DOHH2 (cell line): ENCODE measurements around the gene TMEM165.

Source experiments
- H3F3A ChIP-seq: fragments of 200-600 bp; sonication (generic), shearing (Covaris generic); 2 replicates; pipeline ENCODE4 v1.6.0; 2016; ENCODE audit warnings: antibody characterized with exemption, mild to moderate bottlenecking; ENCODE audit not compliant: control insufficient read depth, insufficient read depth
- H3K27ac ChIP-seq: fragments of 200-600 bp; sonication (generic); 2 replicates; pipeline ENCODE4 v1.5.1; 2014; ENCODE audit warnings: low read depth, mild to moderate bottlenecking, low read length, moderate library complexity
- H3K27me3 ChIP-seq: fragments of 200-600 bp; sonication (generic); 2 replicates; pipeline ENCODE4 v1.6.1; 2014; ENCODE audit warnings: mild to moderate bottlenecking, low read length, mixed read lengths; ENCODE audit not compliant: control insufficient read depth
- H3K36me3 ChIP-seq: fragments of 200-600 bp; sonication (generic); 2 replicates; pipeline ENCODE4 v1.6.1; 2014; ENCODE audit warnings: mild to moderate bottlenecking, low read length, moderate library complexity, mixed read lengths; ENCODE audit not compliant: control insufficient read depth
- H3K4me1 ChIP-seq: fragments of 200-600 bp; sonication (generic); 2 replicates; pipeline ENCODE4 v1.6.1; 2014; ENCODE audit warnings: mild to moderate bottlenecking, low read length, mixed read lengths; ENCODE audit not compliant: control insufficient read depth
- H3K4me2 ChIP-seq: fragments of 200-600 bp; sonication (generic); 2 replicates; pipeline ENCODE4 v1.6.0; 2014; ENCODE audit warnings: mild to moderate bottlenecking, low read length, moderate library complexity
- H3K4me3 ChIP-seq: fragments of 200-600 bp; sonication (generic); 2 replicates; pipeline ENCODE4 v1.5.1; 2014; ENCODE audit warnings: mild to moderate bottlenecking, low read length, mixed read lengths
- H3K79me2 ChIP-seq: fragments of 200-600 bp; sonication (generic); 2 replicates; pipeline ENCODE4 v1.6.1; 2014; ENCODE audit warnings: mild to moderate bottlenecking, low read length, mixed read lengths; ENCODE audit not compliant: control insufficient read depth
- H3K9me2 ChIP-seq: fragments of 200-600 bp; sonication (generic); replicated peaks from 2 replicates; pipeline ENCODE4 v1.6.1; 2014; ENCODE audit warnings: mild to moderate bottlenecking, low read length, mixed read lengths; ENCODE audit not compliant: control insufficient read depth
- H3K9me3 ChIP-seq: fragments of 200-600 bp; sonication (generic); 2 replicates; pipeline ENCODE4 v1.6.1; 2014; ENCODE audit warnings: antibody characterized with exemption, low read length, mixed read lengths; ENCODE audit not compliant: control insufficient read depth, insufficient read depth
- H4K20me1 ChIP-seq: fragments of 200-600 bp; sonication (generic); 2 replicates; pipeline ENCODE4 v1.6.0; 2014; ENCODE audit warnings: low read depth, mild to moderate bottlenecking, antibody characterized with exemption, low read length, moderate library complexity; ENCODE audit not compliant: control insufficient read depth, insufficient read depth
- CTCF ChIP-seq: fragments of 200-600 bp; sonication (generic); IDR thresholded peaks from one replicate; pipeline ENCODE4 v1.5.1; 2014; ENCODE audit warnings: antibody characterized with exemption, mild to moderate bottlenecking, low read depth, low read length; ENCODE audit not compliant: poor library complexity, severe bottlenecking
- EZH2phosphoT487 ChIP-seq: fragments of 200-600 bp; sonication (generic); IDR thresholded peaks from 2 replicates; pipeline ENCODE4 v1.6.1; 2017; ENCODE audit warnings: borderline replicate concordance, mild to moderate bottlenecking, antibody characterized with exemption, low read length, moderate library complexity, mixed read lengths

TMEM165 gene

GRCh38 chr4:55395529-55396307, at the start of gene TMEM165:
Gene TMEM165, plus strand, starts transcription at chr4:55395957. Its CDS starts 233 bp downstream, at chr4:55396190.
- H3K4me1 ChIP-seq, result peaks cover 47% of the 10 kb centered on the region

GRCh38 chr4:55345980-55346850, 49.5 kb upstream of the TMEM165 start, which contains the start of gene SRD5A3:
Gene SRD5A3, plus strand, starts transcription at chr4:55346242. Its CDS starts 95 bp downstream, at chr4:55346337.
- Histone ChIP-seq H3K4me2 (peak within 1 kb of the TSS; percentile 78), H3K9me2 (no peaks in the 10 kb centered on the region), H3K27ac (peak within 1 kb of the TSS; percentile 47), H3K27me3 (no peaks in the 10 kb centered on the region), H3K4me1 (peaks cover 20% of the 10 kb centered on the region), H3F3A (peaks cover 7% of the 10 kb centered on the region), H3K4me3 (peak within 1 kb of the TSS; percentile 91), H3K79me2 (no peaks in the 10 kb centered on the region), H3K36me3 (no peaks in the 10 kb centered on the region), H4K20me1 (no peaks in the 10 kb centered on the region), H3K9me3 (no peaks in the 10 kb centered on the region)
- TF ChIP-seq CTCF (peak; percentile 93), EZH2phosphoT487 (no peak)

More at GRCh38 chr4:55395529-55396307, at the start of gene TMEM165:
- Histone ChIP-seq H3F3A (no peaks in the 10 kb centered on the region), H3K27me3 (no peaks in the 10 kb centered on the region; the same call in 1 of the 2 replicates), H3K4me3 (peak within 1 kb of the TSS; percentile 87), H3K9me3 (no peaks in the 10 kb centered on the region), H3K36me3 (peaks cover 42% of the 10 kb centered on the region), H3K79me2 (peaks cover 58% of the 10 kb centered on the region), H3K27ac (peak within 1 kb of the TSS; percentile 71), H3K4me2 (peak within 1 kb of the TSS; percentile 95), H3K9me2 (no peaks in the 10 kb centered on the region), H4K20me1 (peaks cover 24% of the 10 kb centered on the region; the same call in 1 of the 2 replicates)
- TF ChIP-seq CTCF (no peak), EZH2phosphoT487 (no peak)

GRCh38 chr4:55346851-55347255, 48.9 kb upstream of the TMEM165 start:
- Histone ChIP-seq H3K4me2 (peak overlapping the region; percentile 78), H4K20me1 (no peaks in the 10 kb centered on the region), H3F3A (peaks cover 7% of the 10 kb centered on the region), H3K27me3 (no peaks in the 10 kb centered on the region), H3K27ac (peak overlapping the region; percentile 47; the same call in 1 of the 2 replicates), H3K4me3 (peak overlapping the region; percentile 91), H3K36me3 (no peaks in the 10 kb centered on the region), H3K9me2 (no peaks in the 10 kb centered on the region), H3K4me1 (peaks cover 20% of the 10 kb centered on the region), H3K9me3 (no peaks in the 10 kb centered on the region), H3K79me2 (no peaks in the 10 kb centered on the region)
- no peak for TF ChIP-seq EZH2phosphoT487
- TF ChIP-seq CTCF, result no peak
